ENCODE measurements around the gene IMPDH1. TPM values are rescaled to one million over a fixed set of nuclear protein-coding genes. Genes with fewer than 3 reads are reported as not detected.

Gene IMPDH1
- total and polyA plus RNA-seq, 2 donors (not counting 3 experiments of a cell fraction or from before 2014, with no cell fraction given) = 78.8 to 97.9 TPM

DNA sequence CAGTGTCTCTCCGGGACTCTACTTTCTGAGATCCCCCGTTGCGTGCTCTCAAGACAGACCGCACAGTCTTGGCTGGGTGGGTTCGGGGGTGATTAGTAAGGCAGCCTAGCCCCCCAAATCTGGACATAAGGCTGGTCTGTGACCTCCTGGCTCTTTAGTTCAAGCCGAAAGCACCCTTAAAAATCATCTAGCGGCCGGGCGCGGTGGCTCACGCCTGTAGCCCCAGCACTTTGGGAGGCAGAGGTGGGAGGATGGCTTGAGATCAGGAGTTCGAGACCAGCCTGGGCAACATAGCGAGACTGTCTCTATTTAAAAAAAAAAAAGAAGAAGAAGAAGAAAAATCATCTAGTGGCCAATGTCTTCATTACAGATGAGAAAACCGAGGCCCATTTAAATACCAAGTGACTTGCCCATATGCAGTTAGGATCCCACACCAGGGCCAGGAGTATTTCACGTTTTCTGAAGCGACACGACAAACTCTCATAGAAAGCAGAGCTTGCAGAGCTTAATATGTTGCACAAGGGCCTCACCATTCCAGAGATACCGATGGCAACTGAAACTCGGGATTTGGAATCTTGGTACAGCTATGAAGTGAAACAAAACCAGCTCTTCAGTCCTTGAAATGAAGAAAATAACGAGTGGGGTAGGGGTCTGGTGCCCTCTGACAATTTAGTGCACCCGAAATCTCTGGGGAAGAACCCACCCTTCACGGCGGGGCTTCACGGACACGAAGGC lies 45.2 kb upstream of the IMPDH1 start:
- H3K9ac ChIP-seq (replicated peaks; ENCODE audit: extremely low read depth, insufficient read depth, low read length) = peak overlapping the region; percentile 27
- no peak for DNase-seq (ENCODE audit: low read depth, low spot score)
- intact Hi-C loops (cut with micrococcal nuclease) = no loop called here

More for the DNA sequence above, 45.2 kb upstream of the IMPDH1 start:
- H3K4me3 ChIP-seq (replicated peaks in 1 of 3; ENCODE audit: insufficient read depth in 1 of 3, low read depth in 1 of 3, low read length in 3 of 3) = peak overlapping the region in 2 of 3 experiments; percentile 60 to 77
- CTCF ChIA-PET = interaction anchor here (1.1 to 7.4 kb wide), 4 partner anchors 14 to 67 kb away, joined by 4 to 123 read pairs (median 6); no protein-coding TSS in a partner anchor
- H2AFZ ChIP-seq (ENCODE audit: low read depth, low read length) = peak overlapping the region; percentile 89
- H3K27ac ChIP-seq (ENCODE audit: insufficient read depth, low read depth, low read length) = peak overlapping the region; percentile 31
- H3K36me3 ChIP-seq (ENCODE audit: control insufficient read depth in 2 of 2, extremely low read depth in 1 of 2, insufficient read depth in 2 of 2, low read length in 2 of 2) = no peaks in the 10 kb centered on the region
- no peak for FAIRE-seq
- H3K9me1 ChIP-seq (replicated peaks; ENCODE audit: control insufficient read depth, extremely low read depth, insufficient read depth, low read length) = no peaks in the 10 kb centered on the region
- H3K4me2 ChIP-seq (ENCODE audit: insufficient read depth, low read length) = peak overlapping the region; percentile 79
- dilution Hi-C loops (cut with MboI; ENCODE audit: extremely low pct_ligation_motif_present, low sequenced_read_pairs) = no loop called here
- peaks cover 29% of the 10 kb centered on the region for H3K4me1 ChIP-seq (ENCODE audit: control insufficient read depth, extremely low read depth, insufficient read depth, low read length)
- peaks cover 20% of the 10 kb centered on the region for H3K79me2 ChIP-seq (ENCODE audit: control insufficient read depth, insufficient read depth, low read length)
- H4K20me1 ChIP-seq (replicated peaks; ENCODE audit: control insufficient read depth, extremely low read depth, insufficient read depth, low read length) = no peaks in the 10 kb centered on the region
- no peaks in the 10 kb centered on the region for H3K9me3 ChIP-seq (replicated peaks; ENCODE audit: control insufficient read depth, insufficient read depth, low read length)
- BruUV-seq (replicated peaks) = TSS peak; percentile 91
- TF ChIP-seq, protein P1, sequence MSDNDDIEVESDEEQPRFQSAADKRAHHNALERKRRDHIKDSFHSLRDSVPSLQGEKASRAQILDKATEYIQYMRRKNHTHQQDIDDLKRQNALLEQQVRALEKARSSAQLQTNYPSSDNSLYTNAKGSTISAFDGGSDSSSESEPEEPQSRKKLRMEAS (IDR thresholded peaks at IDR 0.05; ENCODE audit: insufficient read depth, insufficient read length) = no peak
- no peak for TF ChIP-seq POLR2AphosphoS5 (IDR thresholded peaks at IDR 0.05; ENCODE audit: insufficient read depth, low read depth, low read length)
- no peak for TF ChIP-seq GATA2 (IDR thresholded peaks at IDR 0.05; ENCODE audit: insufficient read depth, insufficient read length, low read depth, low read length)
- TF ChIP-seq POLR2A (IDR thresholded peaks at IDR 0.05; ENCODE audit: low read depth, low read length) = no peak
- TF ChIP-seq FOS (IDR thresholded peaks at IDR 0.05; ENCODE audit: borderline replicate concordance, insufficient read depth, low read length) = no peak
- TF ChIP-seq MYC (IDR thresholded peaks at IDR 0.05; ENCODE audit: low read depth, low read length) = no peak
- no peak for TF ChIP-seq JUN (IDR thresholded peaks at IDR 0.05; ENCODE audit: borderline replicate concordance, insufficient read depth, insufficient read length, low read depth)
- TF ChIP-seq, protein P2, sequence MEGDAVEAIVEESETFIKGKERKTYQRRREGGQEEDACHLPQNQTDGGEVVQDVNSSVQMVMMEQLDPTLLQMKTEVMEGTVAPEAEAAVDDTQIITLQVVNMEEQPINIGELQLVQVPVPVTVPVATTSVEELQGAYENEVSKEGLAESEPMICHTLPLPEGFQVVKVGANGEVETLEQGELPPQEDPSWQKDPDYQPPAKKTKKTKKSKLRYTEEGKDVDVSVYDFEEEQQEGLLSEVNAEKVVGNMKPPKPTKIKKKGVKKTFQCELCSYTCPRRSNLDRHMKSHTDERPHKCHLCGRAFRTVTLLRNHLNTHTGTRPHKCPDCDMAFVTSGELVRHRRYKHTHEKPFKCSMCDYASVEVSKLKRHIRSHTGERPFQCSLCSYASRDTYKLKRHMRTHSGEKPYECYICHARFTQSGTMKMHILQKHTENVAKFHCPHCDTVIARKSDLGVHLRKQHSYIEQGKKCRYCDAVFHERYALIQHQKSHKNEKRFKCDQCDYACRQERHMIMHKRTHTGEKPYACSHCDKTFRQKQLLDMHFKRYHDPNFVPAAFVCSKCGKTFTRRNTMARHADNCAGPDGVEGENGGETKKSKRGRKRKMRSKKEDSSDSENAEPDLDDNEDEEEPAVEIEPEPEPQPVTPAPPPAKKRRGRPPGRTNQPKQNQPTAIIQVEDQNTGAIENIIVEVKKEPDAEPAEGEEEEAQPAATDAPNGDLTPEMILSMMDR (IDR thresholded peaks at IDR 0.05; ENCODE audit: extremely low read depth in 1 of 2, insufficient read depth in 1 of 2, low read depth in 1 of 2, low read length in 2 of 2) = no peak
- TF ChIP-seq EZH2 (IDR thresholded peaks at IDR 0.05; ENCODE audit: borderline replicate concordance, low read depth, low read length, severe bottlenecking) = no peak
- POLR2A ChIA-PET = no interaction called here
- peaks cover 2 to 12% of the 10 kb centered on the region in 2 experiments for H3K27me3 ChIP-seq (ENCODE audit: control insufficient read depth in 2 of 2, insufficient read depth in 2 of 2, low read length in 2 of 2)
